ENCODE data around the gene FURIN.

DNA sequence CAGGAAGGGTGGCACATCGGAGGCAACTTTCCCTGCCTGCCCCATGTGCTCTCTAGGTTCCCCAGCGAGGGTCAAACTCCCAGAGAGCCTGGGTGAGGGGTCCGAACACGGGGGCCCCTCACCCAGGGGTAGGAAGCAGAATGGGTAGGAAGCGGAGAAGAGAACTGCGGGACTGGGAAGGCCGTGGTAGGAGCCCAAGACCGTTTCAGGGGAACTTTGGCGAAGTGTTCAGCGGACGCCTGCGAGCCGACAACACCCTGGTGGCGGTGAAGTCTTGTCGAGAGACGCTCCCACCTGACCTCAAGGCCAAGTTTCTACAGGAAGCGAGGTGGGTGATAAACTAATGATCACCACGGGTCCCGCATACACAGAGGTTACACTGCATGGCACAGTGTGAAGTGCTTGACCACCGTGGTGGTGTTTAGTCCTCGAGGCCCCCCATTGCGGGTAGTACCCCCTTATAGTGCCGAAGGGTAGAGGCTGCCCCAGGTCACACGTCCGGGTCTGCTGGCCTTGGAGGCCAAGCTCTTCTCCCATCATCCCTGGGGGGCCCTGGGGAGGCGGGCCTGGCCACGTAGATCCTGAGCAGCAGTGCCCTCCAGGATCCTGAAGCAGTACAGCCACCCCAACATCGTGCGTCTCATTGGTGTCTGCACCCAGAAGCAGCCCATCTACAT is 24.2 kb downstream of the FURIN start:
- TF ChIP-seq, protein P1, sequence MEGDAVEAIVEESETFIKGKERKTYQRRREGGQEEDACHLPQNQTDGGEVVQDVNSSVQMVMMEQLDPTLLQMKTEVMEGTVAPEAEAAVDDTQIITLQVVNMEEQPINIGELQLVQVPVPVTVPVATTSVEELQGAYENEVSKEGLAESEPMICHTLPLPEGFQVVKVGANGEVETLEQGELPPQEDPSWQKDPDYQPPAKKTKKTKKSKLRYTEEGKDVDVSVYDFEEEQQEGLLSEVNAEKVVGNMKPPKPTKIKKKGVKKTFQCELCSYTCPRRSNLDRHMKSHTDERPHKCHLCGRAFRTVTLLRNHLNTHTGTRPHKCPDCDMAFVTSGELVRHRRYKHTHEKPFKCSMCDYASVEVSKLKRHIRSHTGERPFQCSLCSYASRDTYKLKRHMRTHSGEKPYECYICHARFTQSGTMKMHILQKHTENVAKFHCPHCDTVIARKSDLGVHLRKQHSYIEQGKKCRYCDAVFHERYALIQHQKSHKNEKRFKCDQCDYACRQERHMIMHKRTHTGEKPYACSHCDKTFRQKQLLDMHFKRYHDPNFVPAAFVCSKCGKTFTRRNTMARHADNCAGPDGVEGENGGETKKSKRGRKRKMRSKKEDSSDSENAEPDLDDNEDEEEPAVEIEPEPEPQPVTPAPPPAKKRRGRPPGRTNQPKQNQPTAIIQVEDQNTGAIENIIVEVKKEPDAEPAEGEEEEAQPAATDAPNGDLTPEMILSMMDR (IDR thresholded peaks at IDR 0.05), result no peak
- TF ChIP-seq POLR2A (IDR thresholded peaks at IDR 0.05) (no peak), POLR2AphosphoS5 (IDR thresholded peaks at IDR 0.05) (no peak)

Data from breast epithelium (tissue), 3 donors.